ENCODE data around the gene ARHGEF6.
"Not testable (repeated sequence)": the region's sequence is repeated elsewhere in the genome, so short reads cannot be mapped to it uniquely, and the experiment has no call there.

ARHGEF6 gene

GRCh38 chrX:136780241-136780640 lies 491 bp downstream of the ARHGEF6 start:
- DNase-seq = no peak

- DNase-seq = no peak
Observed at GRCh38 chrX:136779346-136779781, 1.4 kb downstream of the ARHGEF6 start.

- DNase-seq = no peak
Observed at GRCh38 chrX:136778916-136779315, 1.8 kb downstream of the ARHGEF6 start.

- no peak for DNase-seq
Observed at GRCh38 chrX:136778020-136778419, 2.7 kb downstream of the ARHGEF6 start.

GRCh38 chrX:136773648-136774047 lies 7.1 kb downstream of the ARHGEF6 start:
- DNase-seq = no peak

- not testable (repeated sequence) for DNase-seq
Observed at GRCh38 chrX:136771869-136772268, 8.9 kb downstream of the ARHGEF6 start.

- no peak for DNase-seq
Observed at GRCh38 chrX:136768469-136769084, 12.2 kb downstream of the ARHGEF6 start.

- peak; percentile 28 for DNase-seq
Observed at GRCh38 chrX:136767104-136767941, 13.4 kb downstream of the ARHGEF6 start.

GRCh38 chrX:136766785-136767103 lies 14.0 kb downstream of the ARHGEF6 start:
- DNase-seq = no peak

GRCh38 chrX:136765821-136766356 lies 14.8 kb downstream of the ARHGEF6 start:
- no peak for DNase-seq

GRCh38 chrX:136764206-136764605 lies 16.5 kb downstream of the ARHGEF6 start:
- DNase-seq = no peak

GRCh38 chrX:136762820-136763452 lies 17.8 kb downstream of the ARHGEF6 start:
- no peak for DNase-seq

- DNase-seq = no peak
Observed at GRCh38 chrX:136761421-136761820, 19.3 kb downstream of the ARHGEF6 start.

- DNase-seq = no peak
Observed at GRCh38 chrX:136759968-136760367, 20.8 kb downstream of the ARHGEF6 start.

GRCh38 chrX:136755411-136755810 lies 25.3 kb downstream of the ARHGEF6 start:
- DNase-seq = no peak

- no peak for DNase-seq
Observed at GRCh38 chrX:136754651-136755050, 26.1 kb downstream of the ARHGEF6 start.

- no peak for DNase-seq
Observed at GRCh38 chrX:136752796-136753195, 27.9 kb downstream of the ARHGEF6 start.

GRCh38 chrX:136752346-136752745 lies 28.4 kb downstream of the ARHGEF6 start:
- DNase-seq = no peak

GRCh38 chrX:136750364-136750763 lies 30.4 kb downstream of the ARHGEF6 start:
- DNase-seq = no peak

- DNase-seq = no peak
Observed at GRCh38 chrX:136747003-136747986, 33.4 kb downstream of the ARHGEF6 start.

GRCh38 chrX:136745215-136746173 lies 35.2 kb downstream of the ARHGEF6 start:
- no peak for DNase-seq

Data from NCI-H510A treated with DMSO at 0.1 percent for 48 hours (cell line).